H1 (cell line): Measurements from ENCODE around the gene GOLGA3. TPM values are rescaled to one million over a fixed set of nuclear protein-coding genes. Genes with fewer than 3 reads are reported as not detected.
A peak's percentile ranks its signal among the peaks of the same experiment; 100 is the strongest.

ENCODE experiments used
- CTCF ChIA-PET: fragments of 300-600 bp; sonication (Branson Sonifier 250); formaldehyde crosslinking; loops from one replicate; lab custom pipeline; 2021; ENCODE audit not compliant: partially characterized antibody; lab: Charles Lee
- POLR2A ChIA-PET: fragments of 300-600 bp; sonication (Branson Sonifier 250); formaldehyde crosslinking; loops from one replicate; lab custom pipeline; 2021; ENCODE audit warnings: inconsistent platforms; ENCODE audit not compliant: partially characterized antibody; lab: Charles Lee
- DNase-seq, 2 experiments: peaks; one replicate each; pipeline versions ENCODE4 v3.0.0 to v3.0.0-alpha.2; 2010 to 2022; ENCODE audit warnings: low spot score in 2 of 2, low read depth in 1 of 2, mixed read lengths in 1 of 2
- FAIRE-seq: peaks from 2 replicates; lab custom pipeline; 2011; peaks lifted over from hg19 to GRCh38; lab: Jason Lieb, UNC
- H2AFZ ChIP-seq: 2 replicates; pipeline ENCODE4 v1.8.1; 2012; ENCODE audit warnings: low read length, inconsistent platforms
- H2AK5ac ChIP-seq: 2 replicates; pipeline ENCODE4 v1.6.1; 2013; ENCODE audit warnings: low read depth, low read length
- H2BK120ac ChIP-seq: replicated peaks from 2 replicates; pipeline ENCODE3; 2013; ENCODE audit warnings: low read depth, low read length, inconsistent platforms
- H2BK12ac ChIP-seq: 2 replicates; pipeline ENCODE4 v1.6.1; 2013; ENCODE audit warnings: low read depth, low read length
- H2BK15ac ChIP-seq: 2 replicates; pipeline ENCODE4 v1.6.1; 2013; ENCODE audit warnings: low read length
- H2BK20ac ChIP-seq: 2 replicates; pipeline ENCODE4 v1.6.1; 2013; ENCODE audit warnings: low read length
- H2BK5ac ChIP-seq: 2 replicates; pipeline ENCODE4 v1.6.1; 2013; ENCODE audit warnings: low read depth, low read length
- H3K14ac ChIP-seq: 2 replicates; pipeline ENCODE4 v1.6.1; 2013; ENCODE audit warnings: inconsistent platforms; ENCODE audit not compliant: insufficient read length
- H3K18ac ChIP-seq: 2 replicates; pipeline ENCODE4 v1.6.1; 2013; ENCODE audit warnings: low read length; ENCODE audit errors: extremely low read depth
- H3K23ac ChIP-seq: 2 replicates; pipeline ENCODE4 v1.6.1; 2013; ENCODE audit warnings: inconsistent platforms; ENCODE audit not compliant: insufficient read length
- H3K23me2 ChIP-seq: 2 replicates; pipeline ENCODE4 v1.6.1; 2013; ENCODE audit warnings: low read depth, low read length
- H3K27ac ChIP-seq: 2 replicates; pipeline ENCODE4 v1.6.1; 2011; ENCODE audit warnings: low read depth, low read length, inconsistent platforms
- H3K27me3 ChIP-seq, 4 experiments: replicated peaks in 1 of 4; 1 replicate in 1 of 4; 2 replicates in 3 of 4; pipeline versions ENCODE4 v1.6.1 to v1.8.1; 2011 to 2013; ENCODE audit warnings: low read length in 3 of 4, mild to moderate bottlenecking in 3 of 4, inconsistent platforms in 2 of 4, mixed read lengths in 2 of 4, moderate library complexity in 1 of 4; ENCODE audit not compliant: control insufficient read depth in 3 of 4, insufficient read depth in 3 of 4; ENCODE audit errors: extremely low read depth in 1 of 4
- H3K36me3 ChIP-seq, 4 experiments: 2 replicates each; pipeline versions ENCODE4 v1.6.1 to v1.8.1; 2011 to 2013; ENCODE audit warnings: mild to moderate bottlenecking in 4 of 4, low read length in 3 of 4, moderate library complexity in 2 of 4, control low read depth in 1 of 4, inconsistent platforms in 1 of 4; ENCODE audit not compliant: insufficient read depth in 4 of 4, control insufficient read depth in 2 of 4
- H3K4ac ChIP-seq: replicated peaks from 2 replicates; pipeline ENCODE3; 2013; ENCODE audit warnings: low read length, low read depth, mixed read lengths, inconsistent platforms; ENCODE audit not compliant: insufficient read length
- H3K4me1 ChIP-seq, 4 experiments: replicated peaks in 1 of 4; 1 replicate in 1 of 4; 2 replicates in 3 of 4; pipeline versions ENCODE4 v1.6.1 to v1.8.1; 2011 to 2013; ENCODE audit warnings: low read length in 3 of 4, inconsistent platforms in 2 of 4, mixed read lengths in 1 of 4; ENCODE audit not compliant: insufficient read depth in 4 of 4, control insufficient read depth in 3 of 4
- H3K4me2 ChIP-seq, 2 experiments: 2 replicates each; pipeline versions ENCODE4 v1.6.1 to v1.8.1; 2011 to 2013; ENCODE audit warnings: low read depth in 2 of 2, low read length in 2 of 2, control low read depth in 1 of 2, inconsistent platforms in 1 of 2, mild to moderate bottlenecking in 1 of 2; ENCODE audit not compliant: insufficient read depth in 1 of 2
- H3K4me3 ChIP-seq, 4 experiments: fragments of 200-600, 300-600 bp in 1 of 4; sonication (generic), shearing (Covaris generic), sonication (Bioruptor Twin) in 1 of 4; 2 replicates each; pipeline versions ENCODE4 v1.5.1 to v1.8.1; 2011 to 2016; ENCODE audit warnings: low read length in 4 of 4, low read depth in 3 of 4, control low read depth in 2 of 4, inconsistent platforms in 2 of 4, mild to moderate bottlenecking in 2 of 4, mixed read lengths in 1 of 4, moderate library complexity in 1 of 4; ENCODE audit not compliant: insufficient read depth in 2 of 4; ENCODE audit errors: extremely low read depth in 1 of 4
- H3K56ac ChIP-seq: replicated peaks from 2 replicates; pipeline ENCODE3; 2013; ENCODE audit warnings: low read depth, mild to moderate bottlenecking, mixed read lengths, low read length, inconsistent platforms; ENCODE audit not compliant: insufficient read length
- H3K79me1 ChIP-seq: 2 replicates; pipeline ENCODE4 v1.6.1; 2013; ENCODE audit warnings: low read depth, low read length, control low read depth
- H3K79me2 ChIP-seq, 2 experiments: 2 replicates each; pipeline versions ENCODE4 v1.6.1 to v1.8.1; 2012 to 2013; ENCODE audit warnings: low read length in 2 of 2, mild to moderate bottlenecking in 2 of 2, inconsistent platforms in 1 of 2; ENCODE audit not compliant: insufficient read depth in 2 of 2, control insufficient read depth in 1 of 2
- H3K9ac ChIP-seq, 4 experiments: replicated peaks in 1 of 4; 1 replicate in 1 of 4; 2 replicates in 3 of 4; pipeline versions ENCODE4 v1.6.1 to v1.8.1; 2011 to 2013; ENCODE audit warnings: low read depth in 3 of 4, low read length in 3 of 4, control low read depth in 2 of 4, mild to moderate bottlenecking in 2 of 4, moderate library complexity in 2 of 4, inconsistent platforms in 1 of 4; ENCODE audit errors: extremely low read depth in 1 of 4
- H3K9me3 ChIP-seq, 2 experiments: 2 replicates each; pipeline versions ENCODE4 v1.6.1 to v1.8.1; 2012 to 2013; ENCODE audit warnings: mild to moderate bottlenecking in 2 of 2, moderate library complexity in 2 of 2, control low read depth in 1 of 2, inconsistent platforms in 1 of 2, low read depth in 1 of 2, low read length in 1 of 2, mixed read lengths in 1 of 2; ENCODE audit not compliant: insufficient read depth in 2 of 2
- H4K20me1 ChIP-seq, 2 experiments: replicated peaks in 1 of 2; 2 replicates each; pipeline versions ENCODE3 to v1.8.1; 2011 to 2013; ENCODE audit warnings: inconsistent platforms in 2 of 2, low read length in 2 of 2, mild to moderate bottlenecking in 1 of 2; ENCODE audit not compliant: insufficient read depth in 2 of 2, control insufficient read depth in 1 of 2
- H4K5ac ChIP-seq: 2 replicates; pipeline ENCODE4 v1.6.1; 2013; ENCODE audit warnings: low read length, low read depth, mixed read lengths, inconsistent platforms; ENCODE audit not compliant: insufficient read length
- H4K8ac ChIP-seq: 2 replicates; pipeline ENCODE4 v1.8.0; 2013; ENCODE audit warnings: mild to moderate bottlenecking, moderate library complexity, low read length, inconsistent platforms; ENCODE audit not compliant: insufficient read depth; ENCODE audit errors: extremely low read depth
- H4K91ac ChIP-seq: replicated peaks from 2 replicates; pipeline ENCODE3; 2013; ENCODE audit warnings: low read length, mixed read lengths, inconsistent platforms; ENCODE audit not compliant: insufficient read length
- EGR1 ChIP-seq: IDR thresholded peaks from 2 replicates; pipeline ENCODE4 v1.6.1; 2011; ENCODE audit warnings: low read depth, low read length, borderline replicate concordance
- SP2 ChIP-seq: IDR thresholded peaks from 2 replicates; pipeline ENCODE4 v1.6.1; 2012; ENCODE audit warnings: mild to moderate bottlenecking, low read length, inconsistent platforms
- WGBS, 2 experiments: shearing (Covaris generic) in 1 of 2; methylation state at CpG; one replicate each; pipeline versions ENCODE4 v1.1.6 to v1.1.7; 2013 to 2015; ENCODE audit warnings: low lambda C conversion rate in 2 of 2, mixed read lengths in 2 of 2, inconsistent platforms in 1 of 2, low coverage in 1 of 2, missing lambda C conversion rate in 1 of 2; ENCODE audit not compliant: insufficient replicate concordance in 2 of 2, insufficient coverage in 1 of 2, insufficient read length in 1 of 2; ENCODE audit errors: extremely low coverage in 1 of 2, missing lambda C conversion rate in 1 of 2; 5-methylcytosine and 5-hydroxymethylcytosine counted together
- polyA plus RNA-seq, 7 experiments: library from polyadenylated mRNA; depleted of rRNA in 3 of 7; stranded (reverse) in 5 of 7; unstranded in 2 of 7; fragments of >200 nt in 5 of 7; fragments of 200-250 nt in 2 of 7; gene quantifications; 1 replicate in 5 of 7; 2 replicates in 1 of 7; 4 replicates in 1 of 7; pipeline versions ENCODE4 v1.2.1 to v1.2.3, GENCODE V29; 2011 to 2013; ENCODE audit warnings: missing spikeins in 2 of 7, mixed read lengths in 2 of 7
- total RNA-seq: library from RNA; stranded (reverse); fragmentation: NEBNext Ultra II Directional; extraction: Animal tissue kit (Norgen Biotek cat#: 25700); gene quantifications from 2 replicates; pipeline ENCODE4 v1.2.1, GENCODE V29; 2021
- TF ChIP-seq, protein P1 (sequence below): IDR thresholded peaks from 2 replicates; pipeline ENCODE4 v1.6.1; 2011; ENCODE audit warnings: low read depth, mild to moderate bottlenecking, low read length; ENCODE audit not compliant: insufficient read depth

GOLGA3 gene
- total and polyA plus RNA-seq, 2 of the 8 experiments (the other 6 are each of a cell fraction or from before 2014, with no cell fraction given) = 6.4 to 33.1 TPM

- Histone ChIP-seq H3K14ac (no peak overlapping the region), H3K56ac (no peak overlapping the region), H3K4me1 (peaks cover 0 to 9% (median under 1%) of the 10 kb centered on the region in 4 experiments; a peak in 1 of 7 replicates), H4K20me1 (peaks cover 2 to 9% of the 10 kb centered on the region in 2 experiments), H3K4me3 (no peak overlapping the region), H4K91ac (no peak overlapping the region), H2BK20ac (no peak overlapping the region), H3K27me3 (no peaks in the 10 kb centered on the region), H2BK12ac (no peak overlapping the region), H3K23ac (no peak overlapping the region), H2AK5ac (no peak overlapping the region), H3K9me3 (no peaks in the 10 kb centered on the region), H3K27ac (no peak overlapping the region), H3K23me2 (peaks cover 7% of the 10 kb centered on the region; the same call in 1 of the 2 replicates), H2AFZ (no peak overlapping the region), H3K79me2 (peaks cover 0 to 16% of the 10 kb centered on the region in 2 experiments; a peak in 2 of 4 replicates), H3K9ac (no peak overlapping the region), H3K4ac (no peak overlapping the region), H4K8ac (no peak overlapping the region), H3K79me1 (peaks cover 6% of the 10 kb centered on the region)
- no peak for FAIRE-seq
- WGBS, 2 experiments = 89% methylated on average over 11 of the region's 11 CpGs; no CpG with 5 or more reads in 1 of the 2 experiments
- CTCF ChIA-PET = interaction anchor here (0.6 to 1.4 kb wide), 2 partner anchors 16 to 295 kb away, joined by 3 to 4 read pairs; no protein-coding TSS in a partner anchor
- TF ChIP-seq SP2 = no peak
- TF ChIP-seq EGR1 = peak; percentile 29; the same call in 1 of the 2 replicates
- TF ChIP-seq, protein P1, sequence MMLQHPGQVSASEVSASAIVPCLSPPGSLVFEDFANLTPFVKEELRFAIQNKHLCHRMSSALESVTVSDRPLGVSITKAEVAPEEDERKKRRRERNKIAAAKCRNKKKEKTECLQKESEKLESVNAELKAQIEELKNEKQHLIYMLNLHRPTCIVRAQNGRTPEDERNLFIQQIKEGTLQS = no peak
- TF ChIP-seq, all 59 proteins: peak for 1
- no peak overlapping the region for H2BK15ac ChIP-seq
- peaks cover 0 to 5% (median 0%) of the 10 kb centered on the region in 4 experiments; a peak in 3 of 8 replicates for H3K36me3 ChIP-seq
- POLR2A ChIA-PET = interaction anchor here (1.0 kb wide), 1 partner anchor 9 kb away, joined by 3 read pairs; no protein-coding TSS in a partner anchor
- H3K4me2 ChIP-seq = no peak overlapping the region
- no peak for DNase-seq
- H3K18ac ChIP-seq = no peak overlapping the region
- no peak overlapping the region for H2BK5ac ChIP-seq
- H4K5ac ChIP-seq = no peak overlapping the region
- H2BK120ac ChIP-seq = no peak overlapping the region
These were observed 3.1 kb upstream of the GOLGA3 start for GRCh38 chr12:132831771-132832170.
